ENCODE data around the gene WDR20.

The WDR20 gene

GRCh38 chr14:102164241-102164641, 24.5 kb downstream of the WDR20 start:
- no peaks in the 10 kb centered on the region for H3K9me2 ChIP-seq (replicated peaks; ENCODE audit: insufficient read depth, low read length)
- H3F3A ChIP-seq (ENCODE audit: insufficient read depth, low read length): no peaks in the 10 kb centered on the region
- no peak overlapping the region for H3K27ac ChIP-seq (ENCODE audit: low read length)
- no peaks in the 10 kb centered on the region for H3K9me3 ChIP-seq (replicated peaks; ENCODE audit: insufficient read depth, low read length)
- H3K4me3 ChIP-seq (ENCODE audit: low read length): no peak overlapping the region
- DNase-seq: no peak
- no peak overlapping the region for H2AFZ ChIP-seq (ENCODE audit: low read length)
- H3K36me3 ChIP-seq (replicated peaks; ENCODE audit: insufficient read depth, low read length): no peaks in the 10 kb centered on the region
- H4K20me1 ChIP-seq (ENCODE audit: insufficient read depth, low read length): no peaks in the 10 kb centered on the region
- H3K4me1 ChIP-seq (ENCODE audit: low read length): no peaks in the 10 kb centered on the region
- H3K4me2 ChIP-seq (ENCODE audit: low read depth, low read length): no peak overlapping the region
- no peak overlapping the region for H3K9ac ChIP-seq (ENCODE audit: low read length)
- H3K79me2 ChIP-seq (ENCODE audit: low read length): peaks cover 60% of the 10 kb centered on the region
- H3K27me3 ChIP-seq (replicated peaks; ENCODE audit: insufficient read depth, low read length): no peaks in the 10 kb centered on the region
- no peak for TF ChIP-seq EZH2 (optimal IDR thresholded peaks at IDR 0.05; ENCODE audit: low read depth, low read length)
- TF ChIP-seq EZH2phosphoT487 (IDR thresholded peaks at IDR 0.05; ENCODE audit: low read length): no peak
- TF ChIP-seq CTCF (IDR thresholded peaks at IDR 0.05; ENCODE audit: low read length): no peak

- no peak for DNase-seq
- H3K4me3 ChIP-seq (ENCODE audit: low read length): no peak overlapping the region
- no peaks in the 10 kb centered on the region for H3K9me2 ChIP-seq (replicated peaks; ENCODE audit: insufficient read depth, low read length)
- no peaks in the 10 kb centered on the region for H3K4me1 ChIP-seq (ENCODE audit: low read length)
- H3K4me2 ChIP-seq (ENCODE audit: low read depth, low read length): no peak overlapping the region
- no peaks in the 10 kb centered on the region for H4K20me1 ChIP-seq (ENCODE audit: insufficient read depth, low read length)
- no peak overlapping the region for H2AFZ ChIP-seq (ENCODE audit: low read length)
- no peak overlapping the region for H3K27ac ChIP-seq (ENCODE audit: low read length)
- no peaks in the 10 kb centered on the region for H3F3A ChIP-seq (ENCODE audit: insufficient read depth, low read length)
- peaks cover 57% of the 10 kb centered on the region for H3K79me2 ChIP-seq (ENCODE audit: low read length)
- no peaks in the 10 kb centered on the region for H3K36me3 ChIP-seq (replicated peaks; ENCODE audit: insufficient read depth, low read length)
- no peak overlapping the region for H3K9ac ChIP-seq (ENCODE audit: low read length)
- H3K27me3 ChIP-seq (replicated peaks; ENCODE audit: insufficient read depth, low read length): no peaks in the 10 kb centered on the region
- H3K9me3 ChIP-seq (replicated peaks; ENCODE audit: insufficient read depth, low read length): no peaks in the 10 kb centered on the region
- TF ChIP-seq EZH2phosphoT487 (IDR thresholded peaks at IDR 0.05; ENCODE audit: low read length) (no peak), EZH2 (optimal IDR thresholded peaks at IDR 0.05; ENCODE audit: low read depth, low read length) (no peak), CTCF (IDR thresholded peaks at IDR 0.05; ENCODE audit: low read length) (no peak)
These were observed 25.3 kb downstream of the WDR20 start for GRCh38 chr14:102164965-102165364.

GRCh38 chr14:102170061-102170460, 30.4 kb downstream of the WDR20 start:
- Histone ChIP-seq H3K27ac (ENCODE audit: low read length) (no peak overlapping the region), H3K4me1 (ENCODE audit: low read length) (no peaks in the 10 kb centered on the region), H3K4me2 (ENCODE audit: low read depth, low read length) (no peak overlapping the region), H3K9ac (ENCODE audit: low read length) (no peak overlapping the region), H3K27me3 (replicated peaks; ENCODE audit: insufficient read depth, low read length) (no peaks in the 10 kb centered on the region), H3K4me3 (ENCODE audit: low read length) (no peak overlapping the region), H3K79me2 (ENCODE audit: low read length) (peaks cover 40% of the 10 kb centered on the region), H2AFZ (ENCODE audit: low read length) (no peak overlapping the region), H3K9me3 (replicated peaks; ENCODE audit: insufficient read depth, low read length) (no peaks in the 10 kb centered on the region), H3F3A (ENCODE audit: insufficient read depth, low read length) (no peaks in the 10 kb centered on the region), H3K36me3 (replicated peaks; ENCODE audit: insufficient read depth, low read length) (no peaks in the 10 kb centered on the region), H4K20me1 (ENCODE audit: insufficient read depth, low read length) (no peaks in the 10 kb centered on the region), H3K9me2 (replicated peaks; ENCODE audit: insufficient read depth, low read length) (no peaks in the 10 kb centered on the region)
- TF ChIP-seq EZH2phosphoT487 (IDR thresholded peaks at IDR 0.05; ENCODE audit: low read length): no peak
- TF ChIP-seq CTCF (IDR thresholded peaks at IDR 0.05; ENCODE audit: low read length): no peak
- no peak for TF ChIP-seq EZH2 (optimal IDR thresholded peaks at IDR 0.05; ENCODE audit: low read depth, low read length)
- DNase-seq: no peak

All from MM.1S (cell line).